ENCODE results near the gene DIDO1.
A peak's percentile ranks its signal among the peaks of the same experiment; 100 is the strongest.

The DIDO1 gene

GRCh38 chr20:62836967-62837490 lies 89.3 kb downstream of the DIDO1 start:
- TF ChIP-seq, protein P1, sequence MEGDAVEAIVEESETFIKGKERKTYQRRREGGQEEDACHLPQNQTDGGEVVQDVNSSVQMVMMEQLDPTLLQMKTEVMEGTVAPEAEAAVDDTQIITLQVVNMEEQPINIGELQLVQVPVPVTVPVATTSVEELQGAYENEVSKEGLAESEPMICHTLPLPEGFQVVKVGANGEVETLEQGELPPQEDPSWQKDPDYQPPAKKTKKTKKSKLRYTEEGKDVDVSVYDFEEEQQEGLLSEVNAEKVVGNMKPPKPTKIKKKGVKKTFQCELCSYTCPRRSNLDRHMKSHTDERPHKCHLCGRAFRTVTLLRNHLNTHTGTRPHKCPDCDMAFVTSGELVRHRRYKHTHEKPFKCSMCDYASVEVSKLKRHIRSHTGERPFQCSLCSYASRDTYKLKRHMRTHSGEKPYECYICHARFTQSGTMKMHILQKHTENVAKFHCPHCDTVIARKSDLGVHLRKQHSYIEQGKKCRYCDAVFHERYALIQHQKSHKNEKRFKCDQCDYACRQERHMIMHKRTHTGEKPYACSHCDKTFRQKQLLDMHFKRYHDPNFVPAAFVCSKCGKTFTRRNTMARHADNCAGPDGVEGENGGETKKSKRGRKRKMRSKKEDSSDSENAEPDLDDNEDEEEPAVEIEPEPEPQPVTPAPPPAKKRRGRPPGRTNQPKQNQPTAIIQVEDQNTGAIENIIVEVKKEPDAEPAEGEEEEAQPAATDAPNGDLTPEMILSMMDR (IDR thresholded peaks at IDR 0.05), result no peak
- TF ChIP-seq ZFX (IDR thresholded peaks at IDR 0.05; ENCODE audit: borderline replicate concordance), result no peak
- peak overlapping the region; percentile 64 for H3K27ac ChIP-seq

DNA sequence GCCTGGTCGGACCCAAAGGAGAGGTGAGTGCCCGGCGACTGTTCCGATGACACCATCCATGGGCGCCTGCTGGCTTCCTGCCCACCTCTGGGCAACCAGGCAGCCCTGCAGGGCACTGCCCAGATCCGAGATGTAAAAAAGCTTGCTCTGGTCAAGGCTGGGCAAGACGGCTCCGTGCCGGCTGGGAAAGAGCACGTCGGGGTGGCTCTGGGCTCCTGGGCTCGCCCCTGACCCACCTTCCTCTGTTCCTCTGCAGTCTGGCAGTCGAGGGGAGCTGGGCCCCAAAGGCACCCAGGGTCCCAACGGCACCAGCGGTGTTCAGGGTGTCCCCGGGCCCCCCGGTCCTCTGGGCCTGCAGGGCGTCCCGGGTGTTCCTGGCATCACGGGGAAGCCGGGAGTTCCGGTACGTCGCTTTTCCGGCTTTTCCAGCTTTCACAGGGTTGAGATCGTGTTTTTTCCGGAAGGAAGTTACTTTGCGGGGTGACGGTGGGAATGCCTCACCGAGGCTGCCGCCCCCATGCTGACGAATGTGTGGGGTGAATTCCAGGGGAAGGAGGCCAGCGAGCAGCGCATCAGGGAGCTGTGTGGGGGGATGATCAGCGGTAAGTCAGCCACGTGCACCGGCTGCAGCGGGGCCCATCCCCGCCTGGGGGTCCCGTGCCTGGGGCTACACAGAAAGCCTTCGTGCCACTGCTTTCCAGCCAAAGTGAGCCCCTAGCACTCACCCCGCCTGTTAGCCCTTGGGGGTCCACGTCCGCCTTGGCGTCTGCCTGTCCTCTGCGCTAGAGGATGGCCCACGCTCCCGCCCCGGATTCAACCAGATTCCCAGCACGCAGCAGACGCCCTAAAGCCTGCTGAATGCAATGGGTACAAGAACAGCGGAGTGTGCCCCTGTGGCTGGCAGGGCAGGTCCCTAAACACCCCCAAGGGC lies 90.1 kb downstream of the DIDO1 start:
- peak overlapping the region; percentile 64 for H3K27ac ChIP-seq
- no peak for TF ChIP-seq ZFX (IDR thresholded peaks at IDR 0.05; ENCODE audit: borderline replicate concordance)
- TF ChIP-seq, protein P1 (IDR thresholded peaks at IDR 0.05), result no peak

- peak overlapping the region; percentile 64; the same call in 1 of the 2 replicates for H3K27ac ChIP-seq
- TF ChIP-seq, protein P1 (IDR thresholded peaks at IDR 0.05), result no peak
- TF ChIP-seq ZFX (IDR thresholded peaks at IDR 0.05; ENCODE audit: borderline replicate concordance), result no peak
Measured at GRCh38 chr20:62834967-62835730, 91.2 kb downstream of the DIDO1 start.

DNA sequence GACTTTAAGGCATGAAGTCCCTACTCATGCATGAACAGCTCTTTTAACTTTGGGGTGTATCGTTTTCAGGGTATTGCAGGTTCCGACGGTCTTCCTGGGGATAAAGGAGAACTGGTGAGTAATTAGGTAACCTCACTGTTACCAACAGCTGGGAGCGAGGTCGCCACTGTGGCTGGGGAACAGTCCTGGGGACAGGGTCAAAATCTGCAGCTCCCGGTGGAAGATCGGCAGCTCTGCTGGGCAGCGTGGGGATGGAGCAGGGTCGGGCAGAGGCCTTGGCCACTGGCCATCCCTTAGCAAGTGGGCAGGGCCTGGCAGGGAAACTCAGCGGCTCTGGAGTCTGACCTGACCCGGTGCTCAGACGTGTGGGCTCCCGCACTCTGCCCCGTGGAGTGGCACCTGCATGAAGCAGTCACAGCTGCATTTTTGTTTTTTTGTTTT lies 93.3 kb downstream of the DIDO1 start:
- peak overlapping the region; percentile 70 for H3K27ac ChIP-seq
- no peak for TF ChIP-seq ZFX (IDR thresholded peaks at IDR 0.05; ENCODE audit: borderline replicate concordance)
- TF ChIP-seq, protein P1 (IDR thresholded peaks at IDR 0.05), result no peak

GRCh38 chr20:62832212-62832922 lies 93.9 kb downstream of the DIDO1 start:
- peak overlapping the region; percentile 70 for H3K27ac ChIP-seq
- no peak for TF ChIP-seq ZFX (IDR thresholded peaks at IDR 0.05; ENCODE audit: borderline replicate concordance)
- TF ChIP-seq, protein P1 (IDR thresholded peaks at IDR 0.05), result no peak

DNA sequence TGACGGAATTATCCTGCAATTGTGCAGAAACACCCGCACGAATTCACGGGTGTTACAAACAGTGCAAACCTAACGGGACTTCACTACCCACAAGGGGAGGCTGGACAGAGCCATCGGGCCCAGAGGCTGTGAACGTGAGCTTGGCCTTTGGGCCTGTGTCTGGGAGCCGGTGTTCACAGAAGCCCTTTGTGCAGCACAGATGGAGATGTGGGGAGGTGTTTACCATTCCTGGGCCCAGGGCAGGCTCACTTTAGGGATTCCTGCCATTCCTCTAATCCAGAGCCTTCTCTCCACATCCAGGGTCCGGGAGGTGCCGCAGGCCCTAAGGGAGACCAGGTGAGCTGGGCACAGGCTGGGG lies 94.5 kb downstream of the DIDO1 start:
- peak overlapping the region; percentile 70 for H3K27ac ChIP-seq
- TF ChIP-seq, protein P1 (IDR thresholded peaks at IDR 0.05), result no peak
- no peak for TF ChIP-seq ZFX (IDR thresholded peaks at IDR 0.05; ENCODE audit: borderline replicate concordance)
